Measurements from ENCODE around the gene ZMYM4. TPM values are rescaled to one million over a fixed set of nuclear protein-coding genes. Genes with fewer than 3 reads are reported as not detected.

The ZMYM4 gene
- polyA plus RNA-seq, 1 donor from 2014 or later, result 36.1 TPM

DNA sequence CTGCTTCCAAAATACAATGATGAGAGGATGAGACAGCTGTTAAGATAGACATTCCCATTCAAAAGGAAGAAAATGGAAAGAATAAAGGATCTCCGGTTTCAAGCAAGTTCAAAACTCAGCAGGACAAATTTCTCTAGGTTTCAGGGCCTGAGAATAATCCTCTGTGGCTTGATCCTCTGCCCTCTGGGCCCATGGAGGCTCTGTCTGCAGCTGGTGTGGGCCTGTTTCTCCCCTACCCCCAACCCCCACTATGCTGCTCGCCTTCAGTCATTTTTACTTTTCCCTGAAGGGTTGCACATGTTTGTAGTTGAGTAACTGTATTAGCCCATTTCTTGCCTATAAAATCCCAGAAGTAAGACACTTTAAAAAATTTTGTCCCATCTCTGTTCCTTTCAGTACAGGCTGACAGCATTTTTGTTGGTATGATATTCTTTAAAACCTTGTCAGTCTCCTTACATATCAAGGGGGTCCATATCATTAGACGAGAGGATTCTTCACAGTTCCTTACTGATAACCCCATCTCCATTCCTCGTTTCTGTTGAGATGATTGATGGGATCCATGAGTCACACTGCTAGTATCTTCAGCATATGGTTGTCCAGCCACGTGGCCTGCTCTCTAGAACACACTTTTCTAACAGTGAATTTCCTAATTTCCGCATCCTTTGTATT lies 10.5 kb downstream of the ZMYM4 start:
- H3K36me3 ChIP-seq (ENCODE audit: insufficient read depth, low read length), result peaks cover 4% of the 10 kb centered on the region
- H3K27ac ChIP-seq (ENCODE audit: low read length), result no peak overlapping the region
- no peaks in the 10 kb centered on the region for H4K20me1 ChIP-seq (ENCODE audit: insufficient read depth)
- no peaks in the 10 kb centered on the region for H3F3A ChIP-seq (ENCODE audit: insufficient read depth, low read length, poor library complexity, severe bottlenecking)
- H3K27me3 ChIP-seq (ENCODE audit: insufficient read depth, low read depth, low read length), result no peaks in the 10 kb centered on the region
- TF ChIP-seq, protein P1, sequence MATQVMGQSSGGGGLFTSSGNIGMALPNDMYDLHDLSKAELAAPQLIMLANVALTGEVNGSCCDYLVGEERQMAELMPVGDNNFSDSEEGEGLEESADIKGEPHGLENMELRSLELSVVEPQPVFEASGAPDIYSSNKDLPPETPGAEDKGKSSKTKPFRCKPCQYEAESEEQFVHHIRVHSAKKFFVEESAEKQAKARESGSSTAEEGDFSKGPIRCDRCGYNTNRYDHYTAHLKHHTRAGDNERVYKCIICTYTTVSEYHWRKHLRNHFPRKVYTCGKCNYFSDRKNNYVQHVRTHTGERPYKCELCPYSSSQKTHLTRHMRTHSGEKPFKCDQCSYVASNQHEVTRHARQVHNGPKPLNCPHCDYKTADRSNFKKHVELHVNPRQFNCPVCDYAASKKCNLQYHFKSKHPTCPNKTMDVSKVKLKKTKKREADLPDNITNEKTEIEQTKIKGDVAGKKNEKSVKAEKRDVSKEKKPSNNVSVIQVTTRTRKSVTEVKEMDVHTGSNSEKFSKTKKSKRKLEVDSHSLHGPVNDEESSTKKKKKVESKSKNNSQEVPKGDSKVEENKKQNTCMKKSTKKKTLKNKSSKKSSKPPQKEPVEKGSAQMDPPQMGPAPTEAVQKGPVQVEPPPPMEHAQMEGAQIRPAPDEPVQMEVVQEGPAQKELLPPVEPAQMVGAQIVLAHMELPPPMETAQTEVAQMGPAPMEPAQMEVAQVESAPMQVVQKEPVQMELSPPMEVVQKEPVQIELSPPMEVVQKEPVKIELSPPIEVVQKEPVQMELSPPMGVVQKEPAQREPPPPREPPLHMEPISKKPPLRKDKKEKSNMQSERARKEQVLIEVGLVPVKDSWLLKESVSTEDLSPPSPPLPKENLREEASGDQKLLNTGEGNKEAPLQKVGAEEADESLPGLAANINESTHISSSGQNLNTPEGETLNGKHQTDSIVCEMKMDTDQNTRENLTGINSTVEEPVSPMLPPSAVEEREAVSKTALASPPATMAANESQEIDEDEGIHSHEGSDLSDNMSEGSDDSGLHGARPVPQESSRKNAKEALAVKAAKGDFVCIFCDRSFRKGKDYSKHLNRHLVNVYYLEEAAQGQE (IDR thresholded peaks at IDR 0.05; ENCODE audit: borderline replicate concordance), result no peak
- TF ChIP-seq TAF1 (IDR thresholded peaks at IDR 0.05; ENCODE audit: low read depth) (no peak), SMC3 (conservative IDR thresholded peaks at IDR 0.05; ENCODE audit: poor library complexity) (no peak), POLR2AphosphoS5 (IDR thresholded peaks at IDR 0.05) (no peak), EZH2 (IDR thresholded peaks at IDR 0.05; ENCODE audit: borderline replicate concordance, insufficient read depth, low read length, poor library complexity, severe bottlenecking) (no peak), EP300 (conservative IDR thresholded peaks at IDR 0.05; ENCODE audit: poor library complexity, severe bottlenecking) (no peak), MXI1 (conservative IDR thresholded peaks at IDR 0.05; ENCODE audit: poor library complexity, severe bottlenecking) (no peak), RAD21 (conservative IDR thresholded peaks at IDR 0.05) (no peak)
- TF ChIP-seq, protein P2, sequence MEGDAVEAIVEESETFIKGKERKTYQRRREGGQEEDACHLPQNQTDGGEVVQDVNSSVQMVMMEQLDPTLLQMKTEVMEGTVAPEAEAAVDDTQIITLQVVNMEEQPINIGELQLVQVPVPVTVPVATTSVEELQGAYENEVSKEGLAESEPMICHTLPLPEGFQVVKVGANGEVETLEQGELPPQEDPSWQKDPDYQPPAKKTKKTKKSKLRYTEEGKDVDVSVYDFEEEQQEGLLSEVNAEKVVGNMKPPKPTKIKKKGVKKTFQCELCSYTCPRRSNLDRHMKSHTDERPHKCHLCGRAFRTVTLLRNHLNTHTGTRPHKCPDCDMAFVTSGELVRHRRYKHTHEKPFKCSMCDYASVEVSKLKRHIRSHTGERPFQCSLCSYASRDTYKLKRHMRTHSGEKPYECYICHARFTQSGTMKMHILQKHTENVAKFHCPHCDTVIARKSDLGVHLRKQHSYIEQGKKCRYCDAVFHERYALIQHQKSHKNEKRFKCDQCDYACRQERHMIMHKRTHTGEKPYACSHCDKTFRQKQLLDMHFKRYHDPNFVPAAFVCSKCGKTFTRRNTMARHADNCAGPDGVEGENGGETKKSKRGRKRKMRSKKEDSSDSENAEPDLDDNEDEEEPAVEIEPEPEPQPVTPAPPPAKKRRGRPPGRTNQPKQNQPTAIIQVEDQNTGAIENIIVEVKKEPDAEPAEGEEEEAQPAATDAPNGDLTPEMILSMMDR (IDR thresholded peaks at IDR 0.05; ENCODE audit: poor library complexity, severe bottlenecking), result no peak
- no peak overlapping the region for H3K4me3 ChIP-seq (ENCODE audit: low read length)
- H2AFZ ChIP-seq (ENCODE audit: low read depth, low read length), result no peak overlapping the region
- H3K79me2 ChIP-seq (replicated peaks; ENCODE audit: insufficient read depth, low read length), result peaks cover 73% of the 10 kb centered on the region
- H3K9me2 ChIP-seq (ENCODE audit: insufficient read depth, low read length), result no peaks in the 10 kb centered on the region
- no peaks in the 10 kb centered on the region for H3K9me3 ChIP-seq (ENCODE audit: low read length)
- H3K4me2 ChIP-seq (ENCODE audit: low read length), result no peak overlapping the region
- H3K9ac ChIP-seq (ENCODE audit: low read length), result no peak overlapping the region

DNA sequence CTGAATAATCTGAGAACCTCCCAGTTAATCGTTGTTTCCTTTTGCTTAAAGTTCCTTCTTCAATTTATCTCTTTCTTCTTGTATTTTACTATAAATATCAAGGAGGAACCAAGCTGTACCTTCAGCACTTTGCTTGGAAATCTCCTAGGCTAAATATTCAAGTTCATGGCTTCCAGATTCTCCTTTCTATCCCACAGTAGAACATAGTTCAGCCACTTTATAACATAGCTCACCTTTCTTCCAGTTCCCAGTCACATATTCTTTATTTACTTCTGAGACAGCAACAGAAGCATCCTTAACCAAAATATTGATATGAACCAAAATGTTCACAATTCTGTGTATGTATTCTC lies 11.0 kb downstream of the ZMYM4 start:
- Histone ChIP-seq H3K9me2 (ENCODE audit: insufficient read depth, low read length) (no peaks in the 10 kb centered on the region), H3K9me3 (ENCODE audit: low read length) (peaks cover 4% of the 10 kb centered on the region), H3K4me3 (ENCODE audit: low read length) (no peak overlapping the region), H3K9ac (ENCODE audit: low read length) (no peak overlapping the region), H3K27ac (ENCODE audit: low read length) (no peak overlapping the region), H3K36me3 (ENCODE audit: insufficient read depth, low read length) (peaks cover 4% of the 10 kb centered on the region), H3K79me2 (replicated peaks; ENCODE audit: insufficient read depth, low read length) (peaks cover 73% of the 10 kb centered on the region), H4K20me1 (ENCODE audit: insufficient read depth) (no peaks in the 10 kb centered on the region), H3K4me2 (ENCODE audit: low read length) (no peak overlapping the region), H3F3A (ENCODE audit: insufficient read depth, low read length, poor library complexity, severe bottlenecking) (no peaks in the 10 kb centered on the region), H3K27me3 (ENCODE audit: insufficient read depth, low read depth, low read length) (no peaks in the 10 kb centered on the region), H2AFZ (ENCODE audit: low read depth, low read length) (no peak overlapping the region)
- TF ChIP-seq MXI1 (conservative IDR thresholded peaks at IDR 0.05; ENCODE audit: poor library complexity, severe bottlenecking) (no peak), TAF1 (IDR thresholded peaks at IDR 0.05; ENCODE audit: low read depth) (no peak), RAD21 (conservative IDR thresholded peaks at IDR 0.05) (no peak), EZH2 (IDR thresholded peaks at IDR 0.05; ENCODE audit: borderline replicate concordance, insufficient read depth, low read length, poor library complexity, severe bottlenecking) (no peak), POLR2AphosphoS5 (IDR thresholded peaks at IDR 0.05) (no peak), EP300 (conservative IDR thresholded peaks at IDR 0.05; ENCODE audit: poor library complexity, severe bottlenecking) (no peak), SMC3 (conservative IDR thresholded peaks at IDR 0.05; ENCODE audit: poor library complexity) (no peak)
- TF ChIP-seq, protein P1 (IDR thresholded peaks at IDR 0.05; ENCODE audit: borderline replicate concordance), result no peak
- TF ChIP-seq, protein P2 (IDR thresholded peaks at IDR 0.05; ENCODE audit: poor library complexity, severe bottlenecking), result no peak

Measured in neural cell (in vitro differentiated cells).